Stimulated activated CD8-positive, alpha-beta memory T cell treated with anti-CD3 and anti-CD28 coated beads, Interleukin-15, amount 100 ng/mL, for 24 hours (primary cell): ENCODE data around the gene ARHGAP9.
"Not testable (repeated sequence)": the region's sequence is repeated elsewhere in the genome, so short reads cannot be mapped to it uniquely, and the experiment has no call there.

Experiments used
- DNase-seq: peaks from one replicate; pipeline ENCODE4 v3.0.0-alpha.2; 2020; ENCODE audit warnings: low read depth

ARHGAP9 gene

DNA sequence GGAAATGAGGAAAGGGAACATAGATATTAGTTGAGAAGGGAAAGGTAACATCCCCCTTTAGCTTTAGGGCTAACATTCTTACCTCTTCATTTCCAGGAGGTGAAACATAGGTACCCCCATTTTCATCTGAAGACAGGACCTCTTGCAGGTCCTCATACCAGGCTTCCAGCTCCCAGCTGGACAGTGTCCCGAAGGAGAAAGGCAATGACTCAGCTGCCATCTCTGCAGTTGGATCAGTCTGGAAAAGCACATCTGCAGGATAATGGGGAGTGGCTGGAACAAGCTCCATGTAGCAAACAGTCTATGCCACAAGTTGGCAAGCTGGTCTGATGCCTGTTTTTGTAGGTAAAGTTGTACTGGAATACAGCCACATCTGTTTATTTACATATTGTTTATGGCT is 37.5 kb upstream of the ARHGAP9 start:
- no peak for DNase-seq

- DNase-seq, result no peak
Measured at GRCh38 chr12:57516617-57517153, 37.0 kb upstream of the ARHGAP9 start.

DNA sequence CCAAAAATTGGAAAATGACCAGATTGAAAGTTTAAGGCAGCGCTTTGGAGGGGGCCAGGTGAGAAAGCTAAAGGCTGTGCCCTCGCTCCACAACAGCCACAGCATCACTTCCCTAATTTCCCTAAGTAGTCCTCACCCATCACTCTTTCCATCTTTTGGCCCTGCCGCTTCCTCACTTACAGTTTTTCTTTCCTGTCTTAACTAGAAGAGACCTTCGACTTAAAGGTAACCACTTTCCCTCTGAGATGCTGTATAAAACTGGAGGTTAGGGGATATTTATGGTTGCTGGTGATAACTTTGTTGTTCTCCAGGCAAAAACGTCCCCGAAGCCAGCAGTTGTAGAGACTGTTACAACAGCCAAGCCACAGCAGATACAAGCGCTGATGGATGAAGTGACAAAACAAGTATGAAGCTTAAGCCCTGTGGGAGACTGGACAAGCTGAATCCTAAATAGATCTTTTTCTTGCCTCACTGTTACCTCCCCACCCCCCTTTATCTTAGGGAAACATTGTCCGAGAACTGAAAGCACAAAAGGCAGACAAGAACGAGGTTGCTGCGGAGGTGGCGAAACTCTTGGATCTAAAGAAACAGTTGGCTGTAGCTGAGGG is 36.4 kb upstream of the ARHGAP9 start:
- DNase-seq, result no peak

- no peak for DNase-seq
Measured at GRCh38 chr12:57515408-57515933, 35.8 kb upstream of the ARHGAP9 start.

DNA sequence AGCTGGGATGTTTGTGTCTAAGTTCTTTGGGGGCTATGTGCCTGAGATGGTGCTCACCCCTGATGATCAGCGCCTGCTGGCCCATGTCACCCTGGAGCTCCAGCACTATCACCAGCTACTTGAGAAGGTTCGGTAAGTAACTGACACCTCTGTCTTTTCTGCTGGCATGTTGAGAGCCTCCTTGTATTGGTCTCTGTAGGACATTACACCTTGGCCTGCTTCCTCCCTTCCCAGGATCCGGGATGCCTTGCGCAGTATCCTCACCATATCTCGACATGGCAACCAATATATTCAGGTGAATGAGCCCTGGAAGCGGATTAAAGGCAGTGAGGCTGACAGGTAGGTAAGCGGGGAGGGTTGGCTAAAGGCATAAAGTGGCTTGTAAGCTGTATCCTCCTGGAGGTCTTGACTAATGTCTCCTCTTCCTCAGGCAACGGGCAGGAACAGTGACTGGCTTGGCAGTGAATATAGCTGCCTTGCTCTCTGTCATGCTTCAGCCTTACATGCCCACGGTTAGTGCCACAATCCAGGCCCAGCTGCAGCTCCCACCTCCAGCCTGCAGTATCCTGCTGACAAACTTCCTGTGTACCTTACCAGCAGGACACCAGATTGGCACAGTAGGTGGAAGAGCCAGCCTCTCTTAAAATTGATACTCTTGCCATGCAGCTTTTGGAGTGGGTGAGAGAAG is 35.2 kb upstream of the ARHGAP9 start:
- no peak for DNase-seq

DNA sequence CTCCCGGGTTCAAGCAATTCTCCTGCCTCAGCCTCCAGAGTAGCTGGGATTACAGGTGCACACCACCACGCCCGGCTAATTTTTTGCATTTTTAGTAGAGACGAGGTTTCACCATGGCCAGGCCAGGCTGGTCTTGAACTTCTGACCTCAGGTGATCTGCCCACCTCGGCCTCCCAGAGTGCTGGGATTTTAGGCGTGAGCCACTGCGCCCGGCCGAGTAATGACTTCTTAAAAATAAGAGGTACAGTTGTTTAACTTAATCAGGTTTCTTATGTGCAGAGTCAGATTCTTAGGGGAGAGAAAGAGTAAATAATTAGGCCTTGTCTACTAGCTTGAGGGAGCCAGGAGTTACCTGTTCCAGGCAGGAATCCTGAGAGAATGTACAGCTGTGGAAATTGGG is 34.6 kb upstream of the ARHGAP9 start:
- not testable (repeated sequence) for DNase-seq

- not testable (repeated sequence) for DNase-seq
Measured at GRCh38 chr12:57513677-57514076, 34.0 kb upstream of the ARHGAP9 start.

- no peak for DNase-seq
Measured at GRCh38 chr12:57513266-57513665, 33.6 kb upstream of the ARHGAP9 start.

DNA sequence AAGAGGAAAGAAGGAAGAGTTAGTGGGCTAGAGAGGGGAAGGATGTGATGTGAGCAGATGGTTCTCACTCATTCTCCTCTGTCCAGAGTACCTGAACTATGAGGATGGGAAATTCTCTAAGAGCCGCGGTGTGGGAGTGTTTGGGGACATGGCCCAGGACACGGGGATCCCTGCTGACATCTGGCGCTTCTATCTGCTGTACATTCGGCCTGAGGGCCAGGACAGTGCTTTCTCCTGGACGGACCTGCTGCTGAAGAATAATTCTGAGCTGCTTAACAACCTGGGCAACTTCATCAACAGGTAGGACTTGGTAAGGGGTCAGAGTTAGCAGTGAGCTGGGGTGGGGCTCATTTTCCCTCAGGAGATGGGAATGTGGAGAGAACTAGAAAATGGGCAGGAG is 33.0 kb upstream of the ARHGAP9 start:
- no peak for DNase-seq

DNA sequence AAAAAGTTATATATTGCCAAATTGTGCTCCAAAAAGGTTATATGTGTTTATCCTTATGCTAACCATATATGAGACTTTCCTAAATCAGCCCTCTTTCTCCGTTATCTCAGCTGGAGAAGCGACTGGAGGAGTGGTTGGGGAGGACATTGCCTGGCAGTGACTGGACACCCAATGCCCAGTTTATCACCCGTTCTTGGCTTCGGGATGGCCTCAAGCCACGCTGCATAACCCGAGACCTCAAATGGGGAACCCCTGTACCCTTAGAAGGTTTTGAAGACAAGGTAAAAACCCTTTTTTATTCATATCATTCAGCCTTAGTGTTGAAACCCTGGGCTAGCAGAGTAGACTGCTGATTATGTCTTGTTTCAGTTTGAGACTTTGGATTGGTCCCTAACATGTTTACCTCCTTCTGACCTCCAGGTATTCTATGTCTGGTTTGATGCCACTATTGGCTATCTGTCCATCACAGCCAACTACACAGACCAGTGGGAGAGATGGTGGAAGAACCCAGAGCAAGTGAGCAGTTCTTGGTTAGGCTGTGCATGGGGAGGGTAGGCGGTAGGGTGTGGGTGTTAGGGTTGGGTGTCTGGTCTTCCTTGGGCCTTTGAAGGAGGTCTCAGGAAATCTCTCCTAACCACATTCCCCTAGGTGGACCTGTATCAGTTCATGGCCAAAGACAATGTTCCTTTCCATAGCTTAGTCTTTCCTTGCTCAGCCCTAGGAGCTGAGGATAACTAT is 32.1 kb upstream of the ARHGAP9 start:
- DNase-seq, result no peak

DNA sequence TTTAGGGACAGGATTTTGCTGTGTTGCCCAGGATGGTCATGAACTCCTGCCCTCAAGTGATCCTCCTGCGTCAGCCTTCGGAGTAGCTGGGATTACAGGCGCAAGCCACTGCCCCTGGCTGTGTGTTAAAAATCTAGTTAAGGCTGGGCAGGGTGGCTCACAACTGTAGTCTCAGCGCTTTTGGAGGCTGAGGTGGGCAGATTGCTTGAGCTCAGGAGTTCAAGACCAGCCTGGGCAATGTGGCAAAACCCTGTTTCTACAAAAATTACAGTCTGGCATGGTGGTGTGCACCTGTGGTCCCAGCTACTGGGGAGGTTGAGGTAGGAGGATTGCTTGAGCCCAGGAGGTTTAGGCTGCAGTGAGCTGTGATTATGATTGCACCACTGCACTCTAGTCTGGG is 31.5 kb upstream of the ARHGAP9 start:
- no peak for DNase-seq

GRCh38 chr12:57507796-57508195 is 28.1 kb upstream of the ARHGAP9 start:
- not testable (repeated sequence) for DNase-seq

DNA sequence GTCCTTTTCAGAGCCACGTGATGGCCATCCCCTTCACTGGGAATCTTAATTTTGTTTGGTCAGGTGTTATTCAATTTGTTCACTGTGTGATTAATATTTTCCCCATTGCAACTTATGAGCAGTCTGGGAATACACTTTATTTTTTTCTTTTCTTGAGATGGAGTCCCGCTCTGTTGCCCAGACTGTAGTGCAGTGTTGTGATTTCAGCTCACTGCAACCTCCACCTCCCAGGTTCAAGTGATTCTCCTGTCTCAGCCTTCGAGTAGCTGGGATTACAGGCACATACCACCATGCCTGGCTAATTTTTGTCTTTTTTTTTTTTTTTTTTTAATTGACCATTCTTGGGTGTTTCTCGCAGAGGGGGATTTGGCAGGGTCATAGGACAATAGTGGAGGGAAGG is 26.9 kb upstream of the ARHGAP9 start:
- DNase-seq, result not testable (repeated sequence)

GRCh38 chr12:57502311-57502969 is 22.8 kb upstream of the ARHGAP9 start:
- DNase-seq, result not testable (repeated sequence)

DNA sequence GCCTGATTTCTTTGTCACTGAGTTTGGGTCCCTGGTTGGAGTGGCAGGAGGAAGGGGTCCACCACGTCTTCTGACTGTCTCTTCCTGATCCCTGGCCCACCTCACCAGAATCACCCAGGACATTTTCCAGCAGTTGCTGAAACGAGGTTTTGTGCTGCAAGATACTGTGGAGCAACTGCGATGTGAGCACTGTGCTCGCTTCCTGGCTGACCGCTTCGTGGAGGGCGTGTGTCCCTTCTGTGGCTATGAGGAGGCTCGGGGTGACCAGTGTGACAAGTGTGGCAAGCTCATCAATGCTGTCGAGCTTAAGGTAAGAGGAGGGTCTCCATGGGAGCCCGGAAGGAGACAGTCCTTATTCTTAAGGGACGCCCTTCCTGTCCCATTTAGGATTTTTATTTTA is 20.5 kb upstream of the ARHGAP9 start:
- DNase-seq, result no peak

- no peak for DNase-seq
Measured at GRCh38 chr12:57498571-57498970, 18.9 kb upstream of the ARHGAP9 start.

DNA sequence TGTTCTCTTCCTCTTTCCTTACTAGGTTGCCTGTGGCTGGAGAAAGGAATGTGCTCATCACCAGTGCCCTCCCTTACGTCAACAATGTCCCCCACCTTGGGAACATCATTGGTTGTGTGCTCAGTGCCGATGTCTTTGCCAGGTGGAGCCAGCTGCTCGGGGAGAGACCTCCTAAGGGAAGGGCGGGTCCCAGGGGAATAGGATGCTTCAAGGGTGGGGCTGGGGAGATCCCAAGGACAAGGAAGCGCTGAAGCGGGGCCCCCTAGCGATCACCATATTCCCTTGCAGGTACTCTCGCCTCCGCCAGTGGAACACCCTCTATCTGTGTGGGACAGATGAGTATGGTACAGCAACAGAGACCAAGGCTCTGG is 18.5 kb upstream of the ARHGAP9 start:
- DNase-seq, result no peak

- DNase-seq, result no peak
Measured at GRCh38 chr12:57497223-57498131, 17.8 kb upstream of the ARHGAP9 start.

DNA sequence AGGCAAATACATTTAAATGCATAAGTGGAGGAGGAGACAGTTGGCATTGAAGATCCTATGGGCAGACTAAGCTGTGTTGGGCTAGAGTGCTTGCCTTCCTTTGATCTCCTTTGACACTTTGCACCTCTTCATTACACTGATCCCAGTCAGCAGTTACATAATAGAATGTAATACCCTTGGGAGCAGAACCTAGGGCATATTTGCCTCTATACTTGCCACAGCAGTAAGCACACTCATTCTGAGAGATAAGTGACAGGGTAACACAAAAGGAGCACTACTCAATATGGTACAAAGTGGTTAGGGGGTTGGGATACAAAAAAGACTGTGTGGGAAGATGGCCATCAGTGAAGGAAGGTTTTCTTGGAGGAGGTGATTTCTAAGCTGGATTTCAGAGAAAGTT is 17.2 kb upstream of the ARHGAP9 start:
- no peak for DNase-seq

DNA sequence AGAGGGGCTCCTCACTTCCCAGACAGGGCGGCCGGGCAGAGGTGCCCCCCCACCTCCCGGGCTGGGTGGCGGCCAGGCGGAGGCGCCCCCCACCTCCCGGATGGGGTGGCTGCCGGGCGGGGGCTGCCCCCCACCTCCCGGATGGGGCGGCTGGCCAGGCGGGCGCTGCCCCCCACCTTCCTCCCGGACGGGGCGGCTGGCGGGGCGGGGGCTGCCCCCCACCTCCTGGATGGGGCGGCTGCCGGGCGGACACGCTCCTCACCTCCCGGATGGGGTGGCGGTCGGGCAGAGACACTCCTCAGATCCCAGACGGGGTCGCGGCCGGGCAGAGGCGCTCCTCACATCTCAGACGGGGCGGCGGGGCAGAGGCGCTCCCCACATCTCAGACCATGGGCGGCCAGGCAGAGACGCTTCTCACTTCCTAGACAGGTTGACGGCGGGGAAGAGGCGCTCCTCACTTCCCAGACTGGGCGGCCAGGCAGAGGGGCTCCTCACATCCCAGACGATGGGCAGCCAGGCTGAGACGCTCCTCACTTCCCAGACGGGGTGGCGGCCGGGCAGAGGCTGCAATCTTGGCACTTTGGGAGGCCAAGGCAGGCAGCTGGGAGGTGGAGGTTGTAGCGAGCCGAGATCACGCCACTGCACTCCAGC is 15.5 kb upstream of the ARHGAP9 start:
- not testable (repeated sequence) for DNase-seq
